ENCODE data around the gene MRPL50.

The MRPL50 gene

GRCh38 chr9:101398068-101398929, at the start of gene MRPL50, which contains the start of gene ZNF189:
TSS of gene MRPL50 (minus strand) at chr9:101398618. CDS start at chr9:101398592, 26 bp downstream.
TSS of gene ZNF189 (plus strand) at chr9:101398851. CDS start at chr9:101399157, 306 bp downstream.
- peak; percentile 69 to 100 (median 99) for DNase-seq

GRCh38 chr9:101446732-101447131, 48.3 kb upstream of the MRPL50 start:
- DNase-seq, result no peak

GRCh38 chr9:101445353-101446029, 47.1 kb upstream of the MRPL50 start:
- peak in 2 of 56 donors; percentile 5 to 9 for DNase-seq

GRCh38 chr9:101443364-101443771, 45.0 kb upstream of the MRPL50 start:
- peak in 22 of 56 donors; percentile 3 to 45 (median 13) for DNase-seq

GRCh38 chr9:101442736-101443135, 44.3 kb upstream of the MRPL50 start:
- no peak for DNase-seq

GRCh38 chr9:101442318-101442717, 43.9 kb upstream of the MRPL50 start:
- DNase-seq, result no peak

GRCh38 chr9:101440714-101441230, 42.4 kb upstream of the MRPL50 start:
- DNase-seq, result no peak

GRCh38 chr9:101438523-101438922, 40.1 kb upstream of the MRPL50 start:
- no peak for DNase-seq

GRCh38 chr9:101437806-101438232, 39.4 kb upstream of the MRPL50 start:
- no peak for DNase-seq

GRCh38 chr9:101435601-101436079, 37.2 kb upstream of the MRPL50 start, which contains the start of gene ALDOB:
TSS of gene ALDOB (minus strand) at chr9:101435774. CDS start at chr9:101430887, 4,887 bp downstream.
- no peak for DNase-seq

- no peak for DNase-seq
Observed at GRCh38 chr9:101434998-101435397, 36.6 kb upstream of the MRPL50 start.

GRCh38 chr9:101433229-101433628, 34.8 kb upstream of the MRPL50 start:
- DNase-seq, result no peak

GRCh38 chr9:101432740-101433139, 34.3 kb upstream of the MRPL50 start:
- DNase-seq, result no peak

- no peak for DNase-seq
Observed at GRCh38 chr9:101432171-101432570, 33.8 kb upstream of the MRPL50 start.

GRCh38 chr9:101429736-101430135, 31.3 kb upstream of the MRPL50 start:
- DNase-seq, result no peak

GRCh38 chr9:101428909-101429308, 30.5 kb upstream of the MRPL50 start:
- DNase-seq, result no peak

- no peak for DNase-seq
Observed at GRCh38 chr9:101427957-101428655, 29.7 kb upstream of the MRPL50 start.

GRCh38 chr9:101427358-101427757, 28.9 kb upstream of the MRPL50 start:
- no peak for DNase-seq

GRCh38 chr9:101421653-101422065, 23.2 kb upstream of the MRPL50 start:
- DNase-seq, result no peak

GRCh38 chr9:101419863-101420262, 21.4 kb upstream of the MRPL50 start:
- DNase-seq, result no peak
